B cell (primary cell): ENCODE results near the gene ALDOB. TPM values are rescaled to one million over a fixed set of nuclear protein-coding genes. Genes with fewer than 3 reads are reported as not detected.
"Not testable (repeated sequence)": the region's sequence is repeated elsewhere in the genome, so short reads cannot be mapped to it uniquely, and the experiment has no call there.

ENCODE experiments used
- ATAC-seq: fragments of 200-7000 bp; cut with Tn5 transposase; one replicate; pipeline ENCODE4 v1.10.0; 2021; ENCODE audit warnings: low read depth, mild to moderate bottlenecking, moderate number of reproducible peaks, moderate library complexity
- CTCF ChIA-PET: fragments of 350-600 bp; sonication (Branson Sonifier 250); formaldehyde crosslinking; loops from one replicate; lab custom pipeline; 2021; ENCODE audit warnings: antibody characterized with exemption, inconsistent platforms; lab: Charles Lee
- POLR2A ChIA-PET: fragments of 350-600 bp; sonication (Branson Sonifier 250); formaldehyde crosslinking; loops from one replicate; lab custom pipeline; 2021; ENCODE audit warnings: antibody characterized with exemption; lab: Charles Lee
- DNase-seq: peaks from one replicate; pipeline ENCODE4 v3.0.0; 2013
- H2AFZ ChIP-seq: 2 replicates; pipeline ENCODE4 v1.6.1; 2012; ENCODE audit warnings: mild to moderate bottlenecking, low read depth, low read length; ENCODE audit not compliant: insufficient read depth, poor library complexity, severe bottlenecking
- H3K27ac ChIP-seq, 2 donors: 1 replicate in 1 of 2; 2 replicates in 1 of 2; pipeline ENCODE4 v1.5.1; 2012 to 2013; ENCODE audit warnings: low read length in 2 of 2, mild to moderate bottlenecking in 2 of 2, moderate library complexity in 1 of 2
- H3K27me3 ChIP-seq, 4 experiments: fragments of 200-600 bp in 1 of 4; sonication (generic) in 1 of 4; replicated peaks in 1 of 4; 1 replicate in 2 of 4; 2 replicates in 2 of 4; pipeline versions ENCODE4 v1.6.1 to v1.7.0; 2013 to 2016; ENCODE audit warnings: low read length in 3 of 4, mild to moderate bottlenecking in 2 of 4, mixed read lengths in 1 of 4, moderate library complexity in 1 of 4; ENCODE audit not compliant: insufficient read depth in 4 of 4, control insufficient read depth in 3 of 4; ENCODE audit errors: control extremely low read depth in 1 of 4
- H3K36me3 ChIP-seq, 2 experiments: replicated peaks in 1 of 2; 1 replicate in 1 of 2; 2 replicates in 1 of 2; pipeline versions ENCODE4 v1.6.1 to v1.7.1; 2013; ENCODE audit warnings: low read length in 1 of 2; ENCODE audit not compliant: insufficient read depth in 2 of 2, control insufficient read depth in 1 of 2; ENCODE audit errors: control extremely low read depth in 1 of 2, extremely low read depth in 1 of 2
- H3K4me1 ChIP-seq, 2 donors: fragments of 200-600 bp in 1 of 2; sonication (generic) in 1 of 2; 1 replicate in 1 of 2; 2 replicates in 1 of 2; pipeline versions ENCODE4 v1.5.1 to v1.6.1; 2013 to 2017; ENCODE audit warnings: low read length in 2 of 2; ENCODE audit not compliant: control insufficient read depth in 2 of 2, insufficient read depth in 2 of 2
- H3K4me2 ChIP-seq: replicated peaks from 2 replicates; pipeline ENCODE3; 2012; ENCODE audit warnings: mild to moderate bottlenecking, low read depth, low read length; ENCODE audit not compliant: poor library complexity, severe bottlenecking
- H3K4me3 ChIP-seq, 5 experiments: fragments of 200-600 bp in 1 of 5; sonication (generic) in 1 of 5; 1 replicate in 3 of 5; 2 replicates in 2 of 5; pipeline versions ENCODE4 v1.5.1 to v1.7.0; 2011 to 2016; ENCODE audit warnings: low read length in 4 of 5, mild to moderate bottlenecking in 4 of 5, low read depth in 2 of 5, control low read depth in 1 of 5, moderate library complexity in 1 of 5; ENCODE audit not compliant: insufficient read depth in 1 of 5; ENCODE audit errors: control extremely low read depth in 1 of 5, extremely low read depth in 1 of 5
- H3K79me2 ChIP-seq: fragments of 200-600 bp; sonication (generic); one replicate; pipeline ENCODE4 v1.6.0; 2016; ENCODE audit warnings: low read length; ENCODE audit not compliant: control insufficient read depth, insufficient read depth
- H3K9ac ChIP-seq: fragments of 200-600 bp; sonication (generic); 2 replicates; pipeline ENCODE4 v1.6.1; 2017; ENCODE audit warnings: mild to moderate bottlenecking, low read length, moderate library complexity
- H3K9me3 ChIP-seq, 3 donors: one replicate each; pipeline versions ENCODE4 v1.6.1 to v1.7.1; 2013; ENCODE audit warnings: low read length in 2 of 3; ENCODE audit not compliant: control insufficient read depth in 2 of 3, insufficient read depth in 1 of 3; ENCODE audit errors: control extremely low read depth in 1 of 3
- H4K20me1 ChIP-seq: 2 replicates; pipeline ENCODE4 v1.6.0; 2012; ENCODE audit warnings: mild to moderate bottlenecking, low read length; ENCODE audit not compliant: insufficient read depth, control insufficient read depth, poor library complexity, severe bottlenecking
- H3K27ac Mint-ChIP-seq: one replicate; pipeline ENCODE4 v1.8.0; 2021; ENCODE audit warnings: mixed read lengths
- H3K27me3 Mint-ChIP-seq: one replicate; pipeline ENCODE4 v1.8.0; 2021; ENCODE audit warnings: mixed read lengths
- H3K4me1 Mint-ChIP-seq: one replicate; pipeline ENCODE4 v1.8.0; 2021; ENCODE audit warnings: mixed read lengths
- H3K4me3 Mint-ChIP-seq: one replicate; pipeline ENCODE4 v1.8.0; 2021; ENCODE audit warnings: mixed read lengths
- H3K9me3 Mint-ChIP-seq: one replicate; pipeline ENCODE4 v1.8.0; 2022; ENCODE audit warnings: mixed read lengths; ENCODE audit not compliant: insufficient read depth
- EZH2 ChIP-seq: IDR thresholded peaks from 2 replicates; pipeline ENCODE4 v1.6.1; 2012; ENCODE audit warnings: borderline replicate concordance, low read depth, mild to moderate bottlenecking, moderate library complexity, low read length; ENCODE audit not compliant: insufficient read depth, poor library complexity, severe bottlenecking
- WGBS: methylation state at CpG from one replicate; pipeline ENCODE4 v1.1.5; 2013; ENCODE audit warnings: missing lambda C conversion rate; ENCODE audit not compliant: insufficient coverage; 5-methylcytosine and 5-hydroxymethylcytosine counted together
- intact Hi-C: fragments of 100-400 bp; cut with micrococcal nuclease; formaldehyde crosslinking; loops from one replicate; pipeline ENCODE4 v1.10.0; 2022
- polyA plus RNA-seq: library from polyadenylated mRNA; depleted of rRNA; stranded (reverse); fragments of >200 nt; gene quantifications from 2 replicates; pipeline ENCODE4 v1.2.3, GENCODE V29; 2012
- total RNA-seq, 2 donors: library from RNA; stranded (reverse); fragments of 120-200 nt in 1 of 2; gene quantifications; 1 replicate in 1 of 2; 2 replicates in 1 of 2; pipeline versions ENCODE4 v1.2.3 to v1.2.4, GENCODE V29; 2013 to 2022
- TF ChIP-seq, protein P1 (sequence below): fragments of 200-600 bp; IDR thresholded peaks from one replicate; pipeline ENCODE4 v1.8.0; 2022; ENCODE audit warnings: antibody characterized with exemption, mild to moderate bottlenecking

Gene ALDOB
- total and polyA plus RNA-seq, 2 donors (not counting 1 experiment from before 2014, with no cell fraction given), result not detected

DNA sequence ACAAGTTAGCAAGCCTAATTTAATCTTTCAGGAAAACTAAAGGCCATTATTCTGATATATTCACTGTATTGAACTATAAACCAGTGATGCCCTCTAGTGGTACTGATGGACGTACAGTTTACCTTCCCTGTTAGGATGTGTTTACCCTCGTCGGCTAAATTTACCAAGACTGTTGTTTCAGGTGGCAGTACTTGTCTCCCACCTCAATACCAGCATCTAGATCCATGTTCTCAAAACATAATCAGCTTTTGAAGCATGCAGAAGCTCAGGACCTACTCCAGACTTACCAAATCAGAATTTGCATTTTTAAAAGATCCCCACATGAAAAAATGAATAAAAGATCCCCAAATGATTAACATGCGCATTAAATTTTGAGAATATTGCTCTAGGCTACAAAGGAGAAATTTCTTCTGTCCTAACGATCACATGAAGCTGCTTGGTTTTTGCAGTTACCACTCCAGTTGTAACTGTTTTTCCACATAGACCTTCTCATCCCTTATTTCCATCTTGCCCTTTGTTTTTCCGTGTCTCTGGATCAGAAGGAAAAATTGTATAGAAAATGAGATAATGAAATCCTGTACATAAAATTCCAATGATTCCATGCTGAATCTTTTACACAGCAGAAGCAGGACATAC is 47.6 kb downstream of the ALDOB start:
- Histone ChIP-seq H3K79me2 (peaks cover 15% of the 10 kb centered on the region), H2AFZ (no peak overlapping the region), H3K9me3 (peaks cover 0 to 6% (median 0%) of the 10 kb centered on the region in 3 donors), H3K27ac (peak overlapping the region in 1 of 2 donors; percentile 20), H4K20me1 (no peaks in the 10 kb centered on the region), H3K4me2 (no peak overlapping the region), H3K9ac (no peak overlapping the region), H3K4me3 (no peak overlapping the region), H3K27me3 (no peaks in the 10 kb centered on the region), H3K4me1 (no peaks in the 10 kb centered on the region), H3K36me3 (peaks cover 3 to 23% of the 10 kb centered on the region in 2 experiments)
- Mint-ChIP-seq H3K27ac (peak overlapping the region; percentile 70), H3K4me1 (peaks cover 20% of the 10 kb centered on the region), H3K27me3 (no peaks in the 10 kb centered on the region), H3K9me3 (peaks cover 11% of the 10 kb centered on the region), H3K4me3 (no peak overlapping the region)
- 64% methylated on average over 3 of the region's 6 CpGs for whole genome bisulfite sequencing
- no peak for ATAC-seq
- intact Hi-C loops, result no loop called here
- peak; percentile 41 for DNase-seq
- CTCF ChIA-PET, result interaction anchor here (2.0 to 2.4 kb wide), 2 partner anchors 10 to 76 kb away, joined by 5 to 10 read pairs; partner anchors contain the start of genes MRPL50 and ZNF189
- POLR2A ChIA-PET, result no interaction called here
- TF ChIP-seq, protein P1, sequence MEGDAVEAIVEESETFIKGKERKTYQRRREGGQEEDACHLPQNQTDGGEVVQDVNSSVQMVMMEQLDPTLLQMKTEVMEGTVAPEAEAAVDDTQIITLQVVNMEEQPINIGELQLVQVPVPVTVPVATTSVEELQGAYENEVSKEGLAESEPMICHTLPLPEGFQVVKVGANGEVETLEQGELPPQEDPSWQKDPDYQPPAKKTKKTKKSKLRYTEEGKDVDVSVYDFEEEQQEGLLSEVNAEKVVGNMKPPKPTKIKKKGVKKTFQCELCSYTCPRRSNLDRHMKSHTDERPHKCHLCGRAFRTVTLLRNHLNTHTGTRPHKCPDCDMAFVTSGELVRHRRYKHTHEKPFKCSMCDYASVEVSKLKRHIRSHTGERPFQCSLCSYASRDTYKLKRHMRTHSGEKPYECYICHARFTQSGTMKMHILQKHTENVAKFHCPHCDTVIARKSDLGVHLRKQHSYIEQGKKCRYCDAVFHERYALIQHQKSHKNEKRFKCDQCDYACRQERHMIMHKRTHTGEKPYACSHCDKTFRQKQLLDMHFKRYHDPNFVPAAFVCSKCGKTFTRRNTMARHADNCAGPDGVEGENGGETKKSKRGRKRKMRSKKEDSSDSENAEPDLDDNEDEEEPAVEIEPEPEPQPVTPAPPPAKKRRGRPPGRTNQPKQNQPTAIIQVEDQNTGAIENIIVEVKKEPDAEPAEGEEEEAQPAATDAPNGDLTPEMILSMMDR, result peak; percentile 66
- no peak for TF ChIP-seq EZH2

DNA sequence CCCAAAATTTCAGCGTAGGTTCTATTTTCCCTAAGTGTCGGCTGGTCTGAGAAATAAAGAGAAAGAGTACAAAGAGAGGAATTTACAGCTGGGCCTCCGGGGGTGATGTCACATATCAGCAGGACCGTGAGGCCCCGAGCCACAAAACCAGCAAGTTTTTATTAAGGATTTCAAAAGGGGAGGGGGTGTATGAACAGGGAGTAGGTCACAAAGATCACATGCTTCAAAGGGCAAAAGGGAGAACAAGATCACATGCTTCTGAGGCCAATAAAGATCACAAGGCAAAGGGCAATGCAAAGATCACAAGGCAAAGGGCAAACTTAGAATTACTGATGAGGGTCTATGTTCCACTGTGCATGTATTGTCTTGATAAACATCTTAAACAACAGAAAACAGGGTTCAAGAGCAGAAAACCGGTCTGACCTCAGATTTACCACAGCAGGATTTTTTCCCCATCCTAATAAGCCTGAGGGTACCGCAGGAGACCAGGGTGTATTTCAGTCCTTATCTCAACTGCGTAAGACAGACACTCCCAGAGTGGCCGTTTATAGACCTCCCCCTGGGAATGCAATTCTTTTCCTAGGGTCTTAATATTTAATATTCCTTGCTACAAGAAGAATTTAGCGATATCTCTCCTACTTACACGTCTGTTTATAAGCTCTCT is 50.6 kb downstream of the ALDOB start, which contains the start of gene BAAT:
Gene BAAT, minus strand, starts transcription at position 134 of the 664 bp plus-strand sequence. CDS start 13,602 bp downstream, outside the sequence.
- intact Hi-C loops, H3K4me3 Mint-ChIP-seq, CTCF ChIA-PET, H3K4me3 ChIP-seq, H3K9me3 ChIP-seq, H3K79me2 ChIP-seq, H3K27ac Mint-ChIP-seq, DNase-seq, ATAC-seq, H3K27ac ChIP-seq, H3K9me3 Mint-ChIP-seq, H2AFZ ChIP-seq, H3K4me1 ChIP-seq, H3K27me3 ChIP-seq, H3K9ac ChIP-seq, H3K27me3 Mint-ChIP-seq, H3K4me2 ChIP-seq, POLR2A ChIA-PET, H4K20me1 ChIP-seq, H3K4me1 Mint-ChIP-seq: not testable (repeated sequence)
- WGBS, result 98% methylated on average over 11 of the region's 11 CpGs
- peaks cover 3 to 14% of the 10 kb centered on the region in 2 experiments for H3K36me3 ChIP-seq
